ENCODE data around the gene DUSP28. TPM values are rescaled to one million over a fixed set of nuclear protein-coding genes. Genes with fewer than 3 reads are reported as not detected.

Gene DUSP28
- total RNA-seq, 1 donor from 2014 or later, result 9.6 TPM

GRCh38 chr2:240559286-240559685 lies 871 bp upstream of the DUSP28 start:
- intact Hi-C loops (cut with micrococcal nuclease), result no loop called here

DNA sequence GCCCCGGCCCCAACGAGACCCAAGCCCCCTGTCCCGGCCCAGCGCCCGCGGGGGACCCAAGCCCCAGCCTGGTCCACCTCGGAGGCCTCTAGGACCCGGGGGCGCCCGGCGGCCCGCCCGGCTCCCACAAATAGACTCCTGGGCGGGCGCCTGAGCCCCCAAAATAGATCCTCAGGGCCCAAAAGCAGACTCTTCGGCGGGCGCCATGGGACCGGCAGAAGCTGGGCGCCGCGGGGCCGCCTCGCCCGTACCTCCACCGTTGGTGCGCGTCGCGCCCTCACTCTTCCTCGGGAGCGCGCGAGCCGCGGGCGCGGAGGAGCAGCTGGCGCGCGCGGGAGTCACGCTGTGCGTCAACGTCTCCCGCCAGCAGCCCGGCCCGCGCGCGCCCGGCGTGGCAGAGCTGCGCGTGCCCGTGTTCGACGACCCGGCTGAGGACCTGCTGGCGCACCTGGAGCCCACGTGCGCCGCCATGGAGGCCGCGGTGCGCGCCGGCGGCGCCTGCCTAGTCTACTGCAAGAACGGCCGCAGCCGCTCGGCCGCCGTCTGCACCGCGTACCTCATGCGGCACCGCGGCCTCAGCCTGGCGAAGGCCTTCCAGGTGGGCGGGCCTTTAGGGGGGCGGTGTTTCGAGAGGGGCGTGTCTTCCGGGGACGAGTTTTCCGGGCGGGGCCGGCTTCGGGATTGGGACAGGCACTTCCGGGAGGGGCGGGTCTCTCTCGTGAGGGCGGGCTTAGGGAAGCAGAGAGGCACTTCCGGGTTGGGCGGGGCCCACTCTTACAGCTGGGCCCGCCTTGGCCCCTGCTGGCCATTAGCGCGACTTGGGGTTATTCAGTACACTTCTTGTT lies 545 bp downstream of the DUSP28 start:
- intact Hi-C loops (cut with micrococcal nuclease), result loop anchor here (1.0 to 10.0 kb wide), 10 partner anchors 8 to 1324 kb away; partner anchors contain the start of genes CAPN10, GPC1, NDUFA10 and RNPEPL1

GRCh38 chr2:240561325-240561971 lies 1.3 kb downstream of the DUSP28 start:
- intact Hi-C loops (cut with micrococcal nuclease), result loop anchor here (1.0 to 10.0 kb wide), 8 partner anchors 25 to 1323 kb away; partner anchors contain the start of genes CAPN10, GPC1 and NDUFA10

DNA sequence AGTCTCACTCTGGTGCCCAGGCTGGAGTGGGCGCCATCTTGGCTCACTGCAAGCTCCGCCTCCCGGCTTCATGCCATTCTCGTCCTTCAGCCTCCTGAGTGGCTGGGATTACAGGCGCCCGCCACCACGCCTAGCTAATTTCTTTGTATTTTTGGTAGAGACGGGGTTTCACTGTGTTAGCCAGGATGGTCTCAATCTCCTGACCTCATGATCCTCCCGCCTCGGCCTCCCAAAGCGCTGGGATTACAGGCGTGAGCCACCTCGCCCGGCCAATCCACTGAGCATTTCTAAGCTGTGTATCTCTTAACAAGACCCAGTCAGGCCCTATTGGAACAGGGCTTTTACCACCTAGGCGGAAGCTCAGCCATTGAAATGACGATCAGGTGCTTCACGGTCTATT lies 3.1 kb downstream of the DUSP28 start:
- intact Hi-C loops (cut with micrococcal nuclease), result loop anchor here (10.0 kb wide), 4 partner anchors 328 to 1322 kb away; partner anchors contain the start of gene NDUFA10

- intact Hi-C loops (cut with micrococcal nuclease), result loop anchor here (10.0 kb wide), 4 partner anchors 329 to 1321 kb away; partner anchors contain the start of gene NDUFA10
Measured at GRCh38 chr2:240563951-240564560, 3.9 kb downstream of the DUSP28 start.

DNA sequence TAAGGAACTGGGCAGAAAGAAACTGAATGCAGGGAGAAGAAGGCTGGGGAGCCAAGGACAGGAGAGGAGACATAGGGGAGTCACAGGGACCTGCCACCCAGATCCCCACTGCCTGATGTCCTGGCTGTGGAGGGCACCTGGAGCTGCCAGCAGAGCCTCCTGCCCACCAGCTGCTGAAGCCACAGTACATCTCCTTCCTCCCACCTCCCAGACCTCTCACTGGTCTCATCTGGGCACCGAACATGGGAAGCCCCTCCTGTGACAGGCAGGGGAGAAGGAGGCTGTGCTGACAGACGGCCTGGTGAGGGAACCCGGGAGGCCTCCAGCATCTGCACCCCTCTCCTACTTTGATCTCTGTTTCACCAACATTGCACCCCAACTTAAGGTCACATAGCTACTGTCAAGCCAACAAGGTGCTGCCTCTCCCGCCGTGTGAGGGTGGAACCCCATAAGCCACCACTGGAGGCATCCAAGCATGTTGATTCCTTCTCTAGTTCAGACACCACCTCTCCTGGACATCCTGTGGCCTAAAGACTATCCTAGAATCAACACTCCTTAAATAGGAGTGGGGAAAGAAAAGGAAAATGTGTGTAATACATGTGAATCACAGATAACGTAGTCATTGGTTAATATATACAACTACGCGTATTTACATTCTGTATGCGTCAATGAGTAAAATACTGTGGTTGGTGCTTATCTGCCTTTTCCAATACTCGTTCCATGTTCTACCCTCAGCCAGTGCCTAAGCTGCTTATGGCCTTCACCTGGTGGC lies 4.6 kb downstream of the DUSP28 start:
- intact Hi-C loops (cut with micrococcal nuclease), result loop anchor here (10.0 kb wide), 4 partner anchors 330 to 1320 kb away; partner anchors contain the start of gene NDUFA10

DNA sequence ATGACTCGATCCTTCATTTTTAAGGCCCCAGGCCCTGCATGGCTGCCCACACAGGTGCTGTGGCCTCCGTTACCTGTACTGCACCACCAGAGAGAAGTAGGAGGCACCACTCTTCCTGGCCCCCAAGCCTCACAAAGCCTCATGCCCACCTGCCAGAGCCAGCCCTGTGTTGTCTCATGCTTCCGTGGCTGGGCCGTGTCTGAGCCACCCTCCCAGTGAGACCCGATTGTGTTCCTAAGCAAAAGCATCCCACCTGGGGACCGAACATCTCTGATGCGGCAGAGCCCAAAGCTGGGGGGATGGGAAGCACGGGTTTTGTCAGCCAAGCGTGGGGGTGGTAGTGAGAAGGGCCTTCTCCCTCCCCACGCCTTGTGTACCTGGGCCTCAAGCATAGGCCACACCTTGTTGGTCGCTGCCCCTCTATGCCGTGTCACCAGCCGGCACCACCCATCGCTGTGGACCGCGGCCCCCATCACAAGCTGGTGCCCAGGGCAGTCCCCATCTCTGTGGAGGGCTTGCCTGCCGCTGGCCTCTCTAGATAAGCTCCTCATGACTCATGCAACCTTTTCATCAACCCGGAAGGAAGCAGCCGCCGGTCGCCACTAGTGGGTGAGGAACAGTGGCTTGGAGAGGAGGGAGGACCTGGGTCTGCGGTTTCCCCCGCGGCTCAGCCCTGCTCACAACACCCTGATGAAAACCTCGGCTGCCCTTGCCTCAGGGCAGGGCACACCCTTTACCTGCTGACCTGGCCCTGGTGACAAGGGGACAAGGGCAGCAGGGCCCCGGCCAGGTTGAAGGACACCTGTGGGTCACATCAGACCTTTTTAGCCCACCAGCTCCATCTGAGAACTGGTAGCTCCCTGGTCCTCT lies 5.4 kb downstream of the DUSP28 start:
- intact Hi-C loops (cut with micrococcal nuclease), result loop anchor here (1.0 to 10.0 kb wide), 9 partner anchors 21 to 1319 kb away; partner anchors contain the start of genes CAPN10, DTYMK, GPC1 and HDLBP

DNA sequence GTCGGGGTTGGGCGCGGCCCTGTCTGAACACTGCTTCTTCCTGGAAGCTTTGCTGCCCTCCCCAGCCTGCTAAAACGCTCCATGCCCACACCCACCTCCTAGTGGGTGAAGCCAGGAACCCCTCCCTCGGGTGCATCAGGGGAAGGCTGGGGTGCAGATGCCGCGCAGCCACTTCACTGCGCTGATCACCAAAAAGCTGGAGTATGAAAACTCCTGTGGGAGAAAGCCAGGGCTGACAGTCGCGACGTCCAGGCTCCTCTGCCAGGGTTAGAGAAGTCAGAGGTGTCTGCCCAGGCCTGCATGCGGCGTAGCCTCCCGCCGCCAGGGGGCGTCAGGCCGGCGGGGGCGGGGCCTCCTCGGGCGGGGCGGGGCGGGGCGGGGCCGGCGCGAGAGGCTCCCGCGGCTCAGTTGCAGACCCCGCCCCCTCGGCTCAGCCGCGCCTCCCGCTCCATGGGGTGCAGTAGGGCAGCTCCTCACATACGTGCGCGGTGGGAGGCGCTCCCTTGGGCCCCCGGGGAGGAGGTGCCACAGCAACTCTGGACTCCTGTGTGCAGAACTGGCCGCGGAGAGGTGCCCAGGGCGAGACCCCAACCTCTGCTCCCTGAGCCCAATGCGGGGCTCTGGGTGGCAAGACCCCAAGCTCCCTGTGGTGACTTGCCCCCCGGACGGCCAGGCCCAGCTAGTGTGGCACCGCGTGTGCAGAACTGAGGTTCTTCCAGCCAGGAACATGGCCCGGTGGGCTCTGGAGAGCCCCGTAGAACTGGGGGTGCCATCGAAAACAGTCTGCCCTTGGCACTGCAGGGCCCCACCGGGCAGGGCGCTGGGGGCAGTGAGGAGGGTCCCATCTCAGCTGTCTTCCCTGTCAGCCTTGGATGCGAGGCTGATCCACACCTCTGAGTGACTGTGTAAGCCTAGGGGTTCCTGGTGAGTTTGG lies 6.3 kb downstream of the DUSP28 start:
- intact Hi-C loops (cut with micrococcal nuclease), result loop anchor here (1.0 to 10.0 kb wide), 9 partner anchors 20 to 1318 kb away; partner anchors contain the start of genes CAPN10, DTYMK, GPC1 and HDLBP

- intact Hi-C loops (cut with micrococcal nuclease), result loop anchor here (2.0 to 10.0 kb wide), 6 partner anchors 133 to 1317 kb away; partner anchors contain the start of genes DTYMK, GPC1 and NDUFA10
Measured at GRCh38 chr2:240567137-240567871, 7.1 kb downstream of the DUSP28 start.

DNA sequence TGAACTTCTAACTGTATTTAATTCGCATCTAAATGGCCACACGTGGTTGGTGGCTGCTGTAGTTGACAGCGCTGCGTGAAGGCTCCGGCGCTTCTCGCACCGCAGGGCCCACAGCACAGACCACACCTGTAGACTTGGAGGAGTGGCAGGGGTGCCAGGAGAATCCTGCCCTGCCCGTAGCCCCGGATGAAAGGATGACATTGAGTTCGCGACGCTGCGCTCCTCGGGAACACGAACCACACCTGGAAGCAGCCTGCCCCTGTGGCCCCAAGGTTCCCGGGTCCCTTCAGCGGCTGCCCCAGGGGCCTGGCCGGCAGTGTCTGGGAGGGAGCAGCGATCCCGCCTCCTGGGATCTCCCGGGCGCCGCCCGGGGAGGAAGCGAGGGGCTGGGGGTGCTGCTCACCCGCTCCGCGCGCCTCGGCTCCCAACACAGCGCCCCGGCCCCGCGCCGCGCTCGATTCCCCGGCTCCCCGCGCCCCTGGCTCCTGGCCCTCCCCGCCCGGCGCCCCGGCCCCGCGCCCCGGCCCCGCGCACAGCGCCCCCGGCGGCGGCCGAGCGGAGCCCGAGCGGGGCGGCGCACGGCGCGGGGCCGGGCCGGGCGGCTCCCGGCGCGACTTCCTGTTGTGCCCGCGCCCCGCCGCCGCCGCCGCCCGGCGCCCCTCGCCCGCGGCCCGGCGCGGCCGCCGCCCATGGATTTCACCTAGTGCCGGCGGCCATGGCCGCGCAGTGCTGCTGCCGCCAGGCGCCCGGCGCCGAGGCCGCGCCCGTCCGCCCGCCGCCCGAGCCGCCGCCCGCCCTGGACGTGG lies 7.9 kb downstream of the DUSP28 start, which contains the start of gene RNPEPL1:
TSS of gene RNPEPL1 (plus strand) at position 613 of the 806 bp plus-strand sequence. CDS start at position 716, 103 bp downstream.
- intact Hi-C loops (cut with micrococcal nuclease), result loop anchor here (1.0 to 10.0 kb wide), 7 partner anchors 8 to 1317 kb away; partner anchors contain the start of genes DTYMK, DUSP28, GPC1 and NDUFA10

GRCh38 chr2:240568678-240569522 lies 8.7 kb downstream of the DUSP28 start:
- intact Hi-C loops (cut with micrococcal nuclease), result loop anchor here (1.0 to 10.0 kb wide), 5 partner anchors 9 to 1316 kb away; partner anchors contain the start of genes DUSP28 and NDUFA10

- intact Hi-C loops (cut with micrococcal nuclease), result loop anchor here (10.0 kb wide), 4 partner anchors 335 to 1315 kb away; partner anchors contain the start of gene NDUFA10
Measured at GRCh38 chr2:240569523-240569997, 9.4 kb downstream of the DUSP28 start.

DNA sequence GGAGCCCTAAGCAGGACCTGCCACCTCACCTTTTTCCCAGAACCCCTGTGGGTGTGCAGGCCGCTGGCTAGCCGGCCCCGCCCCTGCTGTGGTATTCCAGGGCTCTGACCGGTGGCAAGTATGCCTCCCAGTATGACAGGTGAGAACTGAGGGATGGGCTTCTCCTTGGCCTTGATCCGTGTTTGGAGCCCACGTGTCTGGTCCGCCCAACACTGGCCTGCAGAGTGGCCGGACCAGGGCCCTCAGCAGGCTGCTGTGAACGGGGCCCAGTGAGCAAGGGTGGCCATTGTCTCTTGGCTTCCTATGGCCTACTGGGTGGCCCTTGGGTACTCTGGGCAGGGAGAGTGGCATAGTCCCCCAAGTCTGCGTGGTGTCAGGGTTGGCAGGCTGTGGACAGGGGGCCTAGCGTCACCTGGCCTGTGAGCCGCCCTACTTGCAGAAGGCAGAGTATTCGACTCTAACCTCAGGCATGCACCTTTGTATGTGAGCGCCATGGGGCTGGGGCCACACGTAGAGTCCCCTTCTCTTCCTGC lies 9.9 kb downstream of the DUSP28 start:
- intact Hi-C loops (cut with micrococcal nuclease), result loop anchor here (10.0 kb wide), 4 partner anchors 335 to 1315 kb away; partner anchors contain the start of gene NDUFA10

DNA sequence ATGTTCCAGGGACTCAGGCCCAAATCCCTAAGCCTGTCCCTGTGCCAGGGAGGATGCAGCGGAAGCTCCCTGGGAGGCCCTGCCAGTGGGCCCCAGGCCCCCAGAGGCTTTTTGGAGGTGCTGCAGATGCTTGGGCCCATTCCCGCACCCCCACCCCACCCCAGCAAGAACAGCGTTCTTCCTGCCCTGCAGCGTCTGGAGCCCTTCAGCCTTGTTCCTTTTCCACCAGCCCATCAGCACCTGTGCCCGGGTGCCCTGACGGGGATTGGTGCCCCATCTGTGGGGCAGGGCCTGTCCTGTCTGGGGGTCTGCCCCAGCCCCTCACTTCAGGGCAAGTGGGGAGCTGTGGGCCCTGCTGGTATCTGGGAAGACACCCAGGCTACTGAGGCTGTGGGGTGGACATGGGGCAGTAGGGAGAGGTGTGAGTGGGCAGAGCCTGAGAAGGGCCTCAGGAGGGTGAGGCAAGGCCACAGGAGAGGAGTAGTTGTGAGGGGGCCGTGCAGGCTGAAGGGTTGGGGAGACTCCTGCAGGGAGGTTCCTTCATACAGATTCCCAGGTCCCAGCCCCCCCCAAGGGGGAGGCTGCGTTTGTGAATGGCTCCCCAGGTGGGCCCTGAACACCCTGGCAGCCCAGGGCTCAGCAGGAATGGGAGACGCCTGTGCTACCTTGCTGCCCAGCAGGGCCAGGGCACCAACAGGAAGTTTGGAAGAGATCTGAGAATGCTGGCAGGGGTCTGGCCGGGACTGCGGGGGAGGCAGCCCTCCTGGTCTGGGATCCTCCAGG lies 10.6 kb downstream of the DUSP28 start:
- intact Hi-C loops (cut with micrococcal nuclease), result no loop called here

Measured in T-helper 2 cell treated with Interferon-gamma antibody and Interleukin-4, amounts not matched to agents 100 ng/mL and 5 ng/mL, for 36 hours (primary cell).